Naive thymus-derived CD4-positive, alpha-beta T cell (primary cell): Measurements from ENCODE around the gene HNRNPL. TPM values are rescaled to one million over a fixed set of nuclear protein-coding genes. Genes with fewer than 3 reads are reported as not detected.

Experiments
- ATAC-seq: fragments of 150-1000 bp; cut with Tn5 transposase; 2 replicates; pipeline ENCODE4 v1.10.0; 2021; ENCODE audit warnings: mild to moderate bottlenecking, moderate library complexity
- CTCF ChIA-PET: fragments of 350-600 bp; sonication (Branson Sonifier 250); formaldehyde crosslinking; loops from one replicate; lab custom pipeline; 2021; ENCODE audit warnings: antibody characterized with exemption; lab: Charles Lee
- POLR2A ChIA-PET: fragments of 350-600 bp; sonication (Branson Sonifier 250); formaldehyde crosslinking; loops from one replicate; lab custom pipeline; 2021; ENCODE audit warnings: antibody characterized with exemption, inconsistent platforms; lab: Charles Lee
- DNase-seq, 9 donors: peaks; one replicate each; pipeline versions ENCODE4 v3.0.0 to v3.0.0-alpha.2; 2020 to 2022; ENCODE audit warnings: mixed read lengths in 1 of 9
- H3K27ac ChIP-seq: one replicate; pipeline ENCODE4 v1.7.0; 2013; ENCODE audit warnings: mild to moderate bottlenecking, low read depth, low read length, moderate library complexity
- H3K27me3 ChIP-seq, 2 donors: one replicate each; pipeline ENCODE4 v1.7.0; 2013; ENCODE audit warnings: low read length in 2 of 2, mild to moderate bottlenecking in 2 of 2, moderate library complexity in 2 of 2; ENCODE audit not compliant: control insufficient read depth in 2 of 2, insufficient read depth in 2 of 2
- H3K36me3 ChIP-seq, 3 experiments: 1 replicate in 2 of 3; 2 replicates in 1 of 3; pipeline ENCODE4 v1.7.0; 2013; ENCODE audit warnings: low read length in 3 of 3, mild to moderate bottlenecking in 3 of 3, moderate library complexity in 1 of 3; ENCODE audit not compliant: insufficient read depth in 3 of 3, control insufficient read depth in 2 of 3
- H3K4me1 ChIP-seq, 2 donors: one replicate each; pipeline ENCODE4 v1.7.0; 2013; ENCODE audit warnings: low read length in 2 of 2, mild to moderate bottlenecking in 2 of 2, moderate library complexity in 1 of 2; ENCODE audit not compliant: control insufficient read depth in 2 of 2, insufficient read depth in 2 of 2
- H3K4me3 ChIP-seq: 2 replicates; pipeline ENCODE4 v1.7.0; 2013; ENCODE audit warnings: mild to moderate bottlenecking, low read length
- H3K9me3 ChIP-seq, 3 experiments: 1 replicate in 2 of 3; 2 replicates in 1 of 3; pipeline ENCODE4 v1.7.0; 2013; ENCODE audit warnings: low read length in 3 of 3; ENCODE audit not compliant: control insufficient read depth in 2 of 3
- H3K27ac Mint-ChIP-seq, 9 donors: one replicate each; pipeline ENCODE4 v1.8.0; 2020 to 2022; ENCODE audit warnings: mixed read lengths in 9 of 9, mild to moderate bottlenecking in 8 of 9, moderate library complexity in 5 of 9, inconsistent platforms in 2 of 9
- H3K27me3 Mint-ChIP-seq, 5 donors: one replicate each; pipeline ENCODE4 v1.8.0; 2021 to 2022; ENCODE audit warnings: mixed read lengths in 5 of 5, mild to moderate bottlenecking in 1 of 5
- H3K36me3 Mint-ChIP-seq, 5 donors: one replicate each; pipeline ENCODE4 v1.8.0; 2020 to 2022; ENCODE audit warnings: mixed read lengths in 5 of 5, mild to moderate bottlenecking in 3 of 5, inconsistent platforms in 1 of 5
- H3K4me1 Mint-ChIP-seq, 7 donors: one replicate each; pipeline ENCODE4 v1.8.0; 2020 to 2022; ENCODE audit warnings: mixed read lengths in 7 of 7, mild to moderate bottlenecking in 3 of 7, inconsistent platforms in 1 of 7
- H3K4me3 Mint-ChIP-seq, 10 donors: one replicate each; pipeline ENCODE4 v1.8.0; 2020 to 2022; ENCODE audit warnings: mild to moderate bottlenecking in 10 of 10, mixed read lengths in 10 of 10, moderate library complexity in 6 of 10, inconsistent platforms in 2 of 10
- H3K9me3 Mint-ChIP-seq, 11 donors: one replicate each; pipeline ENCODE4 v1.8.0; 2020 to 2022; ENCODE audit warnings: mixed read lengths in 11 of 11, mild to moderate bottlenecking in 4 of 11, inconsistent platforms in 1 of 11, moderate library complexity in 1 of 11
- intact Hi-C, 2 donors: fragments of 100-400 bp; cut with micrococcal nuclease; formaldehyde crosslinking; loops; one replicate each; pipeline ENCODE4 v1.15.1; 2023
- polyA plus RNA-seq, 2 donors: library from polyadenylated mRNA; unstranded; fragments of 300-500 nt; fragmentation: Illumina TruSeq; gene quantifications; one replicate each; pipeline ENCODE4 v1.2.3, GENCODE V29; 2021
- total RNA-seq, 6 experiments: library from RNA in 5 of 6; stranded (reverse) in 5 of 6; gene quantifications; 1 replicate in 5 of 6; 2 replicates in 1 of 6; pipeline ENCODE4 v1.2.3 and lab custom pipeline; 2021 to 2026

The HNRNPL gene
- total and polyA plus RNA-seq, 7 experiments from 2014 or later: 70.6 to 539 (median 349) TPM

GRCh38 chr19:38834590-38834989, 15.2 kb downstream of the HNRNPL start:
- peaks cover 9 to 40% (median 35%) of the 10 kb centered on the region in 7 donors for H3K4me1 Mint-ChIP-seq
- Histone ChIP-seq H3K4me1 (peaks cover 12 to 21% of the 10 kb centered on the region in 2 donors), H3K27ac (no peak overlapping the region), H3K9me3 (no peaks in the 10 kb centered on the region), H3K27me3 (no peaks in the 10 kb centered on the region), H3K36me3 (peaks cover 37 to 55% (median 44%) of the 10 kb centered on the region in 3 experiments), H3K4me3 (no peak overlapping the region)
- peaks cover 0 to 32% (median 22%) of the 10 kb centered on the region in 5 donors for H3K36me3 Mint-ChIP-seq
- peaks cover 0 to 7% (median 0%) of the 10 kb centered on the region in 11 donors for H3K9me3 Mint-ChIP-seq
- POLR2A ChIA-PET: interaction anchor here (0.6 to 1.8 kb wide), 4 partner anchors 10 to 92 kb away, joined by 3 to 7 read pairs (median 4); no protein-coding TSS in a partner anchor
- DNase-seq (no peak), ATAC-seq (no peak)
- intact Hi-C loops: loop anchor here (5.0 kb wide), 4 partner anchors 33 to 517 kb away; partner anchors contain the start of genes KCNK6 (in 1 of the 2) and YIF1B (in 1 of the 2)
- H3K27me3 Mint-ChIP-seq: no peaks in the 10 kb centered on the region
- peak overlapping the region in 4 of 9 donors; percentile 14 to 38 (median 26) for H3K27ac Mint-ChIP-seq
- no peak overlapping the region for H3K4me3 Mint-ChIP-seq
- CTCF ChIA-PET: interaction anchor here (1.0 kb wide), 1 partner anchor 66 kb away, joined by 3 read pairs; no protein-coding TSS in a partner anchor

GRCh38 chr19:38834104-38834490, 15.7 kb downstream of the HNRNPL start:
- intact Hi-C loops: loop anchor here (5.0 kb wide), 4 partner anchors 33 to 517 kb away; partner anchors contain the start of genes KCNK6 (in 1 of the 2) and YIF1B (in 1 of the 2)
- no peaks in the 10 kb centered on the region for H3K27me3 ChIP-seq
- H3K9me3 Mint-ChIP-seq: peaks cover 0 to 7% (median 0%) of the 10 kb centered on the region in 11 donors
- H3K4me1 ChIP-seq: peaks cover 12 to 21% of the 10 kb centered on the region in 2 donors
- no peak overlapping the region for H3K4me3 Mint-ChIP-seq
- peaks cover 9 to 36% (median 30%) of the 10 kb centered on the region in 7 donors for H3K4me1 Mint-ChIP-seq
- H3K27ac Mint-ChIP-seq: no peak overlapping the region
- no peaks in the 10 kb centered on the region for H3K9me3 ChIP-seq
- CTCF ChIA-PET: interaction anchor here (1.0 kb wide), 1 partner anchor 66 kb away, joined by 3 read pairs; no protein-coding TSS in a partner anchor
- peaks cover 0 to 27% (median 18%) of the 10 kb centered on the region in 5 donors for H3K36me3 Mint-ChIP-seq
- H3K36me3 ChIP-seq: peaks cover 32 to 52% (median 39%) of the 10 kb centered on the region in 3 experiments
- no peak for ATAC-seq
- H3K27me3 Mint-ChIP-seq: no peaks in the 10 kb centered on the region
- H3K27ac ChIP-seq: no peak overlapping the region
- no peak overlapping the region for H3K4me3 ChIP-seq
- no peak for DNase-seq
- POLR2A ChIA-PET: interaction anchor here (0.6 to 3.6 kb wide), 5 partner anchors 8 to 92 kb away, joined by 3 to 34 read pairs (median 4); partner anchors contain the start of gene HNRNPL

DNA sequence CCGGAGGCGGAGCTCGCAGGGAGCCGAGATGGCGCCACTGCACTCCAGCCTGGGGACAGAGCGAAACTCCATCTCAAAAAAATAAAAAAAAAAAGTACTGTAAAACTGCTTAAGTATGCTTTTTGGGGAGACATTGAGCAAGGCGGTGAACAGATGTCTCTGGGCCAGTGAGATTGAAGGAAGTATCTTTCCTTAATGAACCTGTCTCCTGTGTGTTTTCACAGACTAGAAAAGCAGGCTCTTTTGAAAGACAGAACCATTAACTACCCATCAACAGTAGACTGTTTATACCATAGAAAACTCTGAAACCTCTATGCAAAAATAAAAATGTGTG, 16.7 kb downstream of the HNRNPL start:
- Histone ChIP-seq H3K36me3 (peaks cover 22 to 46% (median 29%) of the 10 kb centered on the region in 3 experiments), H3K4me1 (peaks cover 12 to 21% of the 10 kb centered on the region in 2 donors), H3K27me3 (no peaks in the 10 kb centered on the region), H3K9me3 (no peaks in the 10 kb centered on the region), H3K4me3 (no peak overlapping the region), H3K27ac (no peak overlapping the region)
- ChIA-PET CTCF (no interaction called here), POLR2A (interaction anchor here (0.6 to 3.6 kb wide), 7 partner anchors 8 to 97 kb away, joined by 3 to 34 read pairs (median 8); partner anchors contain the start of genes HNRNPL, MRPS12 and SARS2)
- peaks cover 0 to 3% (median 0%) of the 10 kb centered on the region in 11 donors for H3K9me3 Mint-ChIP-seq
- peaks cover 0 to 26% (median 13%) of the 10 kb centered on the region in 5 donors for H3K36me3 Mint-ChIP-seq
- peak overlapping the region in 3 of 9 donors; percentile 33 to 70 (median 56) for H3K27ac Mint-ChIP-seq
- intact Hi-C loops: loop anchor here (5.0 kb wide), 4 partner anchors 34 to 516 kb away; partner anchors contain the start of genes KCNK6 (in 1 of the 2) and YIF1B (in 1 of the 2)
- H3K4me1 Mint-ChIP-seq: peaks cover 12 to 35% (median 30%) of the 10 kb centered on the region in 7 donors
- no peaks in the 10 kb centered on the region for H3K27me3 Mint-ChIP-seq
- ATAC-seq: no peak
- DNase-seq: no peak
- no peak overlapping the region for H3K4me3 Mint-ChIP-seq

GRCh38 chr19:38831142-38831605, 18.6 kb downstream of the HNRNPL start:
- H3K4me1 Mint-ChIP-seq: peaks cover 14 to 54% (median 38%) of the 10 kb centered on the region in 7 donors
- intact Hi-C loops: loop anchor here (1.0 to 5.0 kb wide), 15 partner anchors 11 to 514 kb away; partner anchors contain the start of genes MRPS12 (in 2 of the 2), NFKBIB (in 2 of the 2), SARS2 (in 2 of the 2) and SIRT2 (in 2 of the 2)
- ChIA-PET POLR2A (interaction anchor here (0.6 to 3.6 kb wide), 16 partner anchors 9 to 624 kb away, joined by 3 to 34 read pairs (median 6); partner anchors contain the start of genes HNRNPL, MRPS12, RINL and SARS2), CTCF (interaction anchor here (1.1 kb wide), 2 partner anchors 57 to 98 kb away, joined by 3 read pairs; no protein-coding TSS in a partner anchor)
- Histone ChIP-seq H3K9me3 (no peaks in the 10 kb centered on the region), H3K36me3 (peaks cover 12 to 46% (median 19%) of the 10 kb centered on the region in 3 experiments), H3K4me1 (peaks cover 12 to 21% of the 10 kb centered on the region in 2 donors), H3K27me3 (no peaks in the 10 kb centered on the region), H3K4me3 (peak overlapping the region; percentile 80), H3K27ac (peak overlapping the region; percentile 84)
- no peaks in the 10 kb centered on the region for H3K27me3 Mint-ChIP-seq
- peaks cover 0 to 26% (median 6%) of the 10 kb centered on the region in 5 donors for H3K36me3 Mint-ChIP-seq
- H3K9me3 Mint-ChIP-seq: no peaks in the 10 kb centered on the region
- peak; percentile 20 for ATAC-seq
- DNase-seq: peak in 1 of 9 donors; percentile 48
- peak overlapping the region; percentile 78 to 97 (median 92) for H3K27ac Mint-ChIP-seq
- peak overlapping the region; percentile 90 to 97 (median 94) for H3K4me3 Mint-ChIP-seq

GRCh38 chr19:38830039-38830733, 19.6 kb downstream of the HNRNPL start:
- ATAC-seq: no peak
- H3K27me3 ChIP-seq: no peaks in the 10 kb centered on the region
- ChIA-PET POLR2A (interaction anchor here (0.9 to 3.6 kb wide), 6 partner anchors 14 to 100 kb away, joined by 3 to 34 read pairs (median 6); partner anchors contain the start of genes HNRNPL, MRPS12 and SARS2), CTCF (interaction anchor here (1.1 kb wide), 2 partner anchors 58 to 99 kb away, joined by 3 read pairs; no protein-coding TSS in a partner anchor)
- Mint-ChIP-seq H3K27ac (peak overlapping the region in 7 of 9 donors; percentile 49 to 97 (median 93)), H3K4me1 (peaks cover 15 to 61% (median 39%) of the 10 kb centered on the region in 7 donors), H3K4me3 (peak overlapping the region; percentile 90 to 97 (median 94)), H3K27me3 (no peaks in the 10 kb centered on the region), H3K9me3 (no peaks in the 10 kb centered on the region), H3K36me3 (peaks cover 0 to 23% (median 6%) of the 10 kb centered on the region in 5 donors)
- H3K4me3 ChIP-seq: peak overlapping the region; percentile 80
- no peak overlapping the region for H3K27ac ChIP-seq
- H3K4me1 ChIP-seq: peaks cover 12 to 21% of the 10 kb centered on the region in 2 donors
- H3K36me3 ChIP-seq: peaks cover 12 to 40% (median 15%) of the 10 kb centered on the region in 3 experiments
- intact Hi-C loops: loop anchor here (2.0 to 5.0 kb wide), 8 partner anchors 37 to 513 kb away; partner anchors contain the start of genes FAM98C (in 1 of the 2), KCNK6 (in 1 of the 2), RINL (in 1 of the 2) and YIF1B (in 1 of the 2)
- no peak for DNase-seq
- H3K9me3 ChIP-seq: no peaks in the 10 kb centered on the region
